Mesenchymal stem cell (in vitro differentiated cells and primary cell): ENCODE data around the gene TMEM45B.
"Not testable (repeated sequence)": the region's sequence is repeated elsewhere in the genome, so short reads cannot be mapped to it uniquely, and the experiment has no call there.

ENCODE experiments used
- DNase-seq: peaks from one replicate; pipeline ENCODE4 v3.0.0-alpha.2; 2013
- H2AFZ ChIP-seq: one replicate; pipeline ENCODE4 v1.6.1; 2013; ENCODE audit warnings: low read depth, mild to moderate bottlenecking, control low read depth, inconsistent platforms, low read length, moderate library complexity
- H2AK5ac ChIP-seq: 2 replicates; pipeline ENCODE4 v1.6.1; 2013; ENCODE audit warnings: low read length, moderate library complexity, mild to moderate bottlenecking, inconsistent platforms; ENCODE audit not compliant: severe bottlenecking
- H2BK120ac ChIP-seq: one replicate; pipeline ENCODE4 v1.6.1; 2013; ENCODE audit warnings: low read depth, mild to moderate bottlenecking, inconsistent platforms, low read length, moderate library complexity
- H2BK12ac ChIP-seq, 2 experiments: one replicate each; pipeline ENCODE4 v1.6.1; 2013; ENCODE audit warnings: inconsistent platforms in 2 of 2, low read length in 2 of 2, mild to moderate bottlenecking in 2 of 2, moderate library complexity in 2 of 2, control low read depth in 1 of 2
- H2BK15ac ChIP-seq: one replicate; pipeline ENCODE4 v1.6.1; 2013; ENCODE audit warnings: mild to moderate bottlenecking, low read depth, inconsistent platforms; ENCODE audit not compliant: poor library complexity, severe bottlenecking
- H2BK5ac ChIP-seq: 2 replicates; pipeline ENCODE4 v1.6.1; 2013; ENCODE audit warnings: low read depth, mild to moderate bottlenecking, low read length, control low read depth, inconsistent platforms; ENCODE audit not compliant: poor library complexity, severe bottlenecking
- H3K14ac ChIP-seq, 2 experiments: one replicate each; pipeline ENCODE4 v1.6.1; 2013; ENCODE audit warnings: inconsistent platforms in 2 of 2, low read length in 2 of 2, control low read depth in 1 of 2, mild to moderate bottlenecking in 1 of 2, moderate library complexity in 1 of 2
- H3K18ac ChIP-seq, 2 experiments: one replicate each; pipeline ENCODE4 v1.6.1; 2013; ENCODE audit warnings: inconsistent platforms in 2 of 2, low read length in 2 of 2, control low read depth in 1 of 2, low read depth in 1 of 2, mild to moderate bottlenecking in 1 of 2
- H3K23ac ChIP-seq, 2 experiments: one replicate each; pipeline ENCODE4 v1.6.1; 2013; ENCODE audit warnings: inconsistent platforms in 2 of 2, low read length in 2 of 2, mild to moderate bottlenecking in 2 of 2, moderate library complexity in 2 of 2, control low read depth in 1 of 2
- H3K27ac ChIP-seq: 2 replicates; pipeline ENCODE4 v1.5.1; 2013; ENCODE audit warnings: mild to moderate bottlenecking, moderate library complexity, low read length, control low read depth, inconsistent platforms; ENCODE audit not compliant: poor library complexity, severe bottlenecking
- H3K27me3 ChIP-seq, 2 experiments: 2 replicates each; pipeline versions ENCODE4 v1.6.1 to v1.7.0; 2013; ENCODE audit warnings: low read length in 2 of 2, mild to moderate bottlenecking in 2 of 2, moderate library complexity in 2 of 2, control low read depth in 1 of 2, inconsistent platforms in 1 of 2; ENCODE audit not compliant: control insufficient read depth in 1 of 2, insufficient read depth in 1 of 2
- H3K36me3 ChIP-seq, 2 experiments: 2 replicates each; pipeline versions ENCODE4 v1.6.1 to v1.7.0; 2013; ENCODE audit warnings: low read length in 2 of 2, control low read depth in 1 of 2, inconsistent platforms in 1 of 2, low read depth in 1 of 2, mild to moderate bottlenecking in 1 of 2; ENCODE audit not compliant: insufficient read depth in 2 of 2, control insufficient read depth in 1 of 2
- H3K4ac ChIP-seq, 2 experiments: one replicate each; pipeline ENCODE4 v1.6.1; 2013; ENCODE audit warnings: inconsistent platforms in 2 of 2, low read length in 2 of 2, mild to moderate bottlenecking in 2 of 2, moderate library complexity in 2 of 2, control low read depth in 1 of 2, low read depth in 1 of 2
- H3K4me1 ChIP-seq: 2 replicates; pipeline ENCODE4 v1.6.1; 2013; ENCODE audit warnings: low read depth, low read length, control low read depth; ENCODE audit not compliant: control insufficient read depth, insufficient read depth
- H3K4me2 ChIP-seq: 2 replicates; pipeline ENCODE4 v1.6.1; 2013; ENCODE audit warnings: low read length, mild to moderate bottlenecking, inconsistent platforms; ENCODE audit not compliant: poor library complexity, severe bottlenecking
- H3K4me3 ChIP-seq, 2 experiments: 2 replicates each; pipeline versions ENCODE4 v1.5.1 to v1.7.0; 2013; ENCODE audit warnings: low read length in 2 of 2, mild to moderate bottlenecking in 2 of 2, control low read depth in 1 of 2, low read depth in 1 of 2; ENCODE audit not compliant: insufficient read depth in 1 of 2
- H3K79me1 ChIP-seq: replicated peaks from 2 replicates; pipeline ENCODE4 v1.6.1; 2013; ENCODE audit warnings: mild to moderate bottlenecking, control low read depth, low read length, inconsistent platforms; ENCODE audit not compliant: poor library complexity, severe bottlenecking
- H3K9ac ChIP-seq: 2 replicates; pipeline ENCODE4 v1.7.0; 2013; ENCODE audit warnings: mild to moderate bottlenecking, low read length, moderate library complexity
- H3K9me3 ChIP-seq: 2 replicates; pipeline ENCODE4 v1.7.0; 2013; ENCODE audit warnings: mild to moderate bottlenecking, low read length; ENCODE audit not compliant: control insufficient read depth
- H4K8ac ChIP-seq: one replicate; pipeline ENCODE4 v1.6.1; 2013; ENCODE audit warnings: inconsistent platforms, mild to moderate bottlenecking, low read length, moderate library complexity
- H4K91ac ChIP-seq: one replicate; pipeline ENCODE4 v1.6.1; 2013; ENCODE audit warnings: mild to moderate bottlenecking, low read length, inconsistent platforms
- WGBS: methylation state at CpG from one replicate; pipeline ENCODE4 v1.1.7; 2013; ENCODE audit warnings: mixed read lengths; 5-methylcytosine and 5-hydroxymethylcytosine counted together

Gene TMEM45B

GRCh38 chr11:129820228-129820627 lies 4.6 kb downstream of the TMEM45B start:
- not testable (repeated sequence) for H3K4me1 ChIP-seq, H3K18ac ChIP-seq, DNase-seq, H3K23ac ChIP-seq, H4K8ac ChIP-seq, H3K79me1 ChIP-seq, H3K9ac ChIP-seq, H3K14ac ChIP-seq, H3K4me2 ChIP-seq, H3K36me3 ChIP-seq, H2AK5ac ChIP-seq, H4K91ac ChIP-seq, H3K27ac ChIP-seq, H3K4me3 ChIP-seq, H3K9me3 ChIP-seq, H2BK5ac ChIP-seq, H2BK120ac ChIP-seq, H3K4ac ChIP-seq, H2BK12ac ChIP-seq, H2AFZ ChIP-seq, H2BK15ac ChIP-seq
- H3K27me3 ChIP-seq, result peaks cover 16 to 29% of the 10 kb centered on the region in 2 experiments
- 94% methylated on average over 4 of the region's 6 CpGs for WGBS

- H4K8ac ChIP-seq, H2BK5ac ChIP-seq, H2BK15ac ChIP-seq, H4K91ac ChIP-seq, H3K4me1 ChIP-seq, H3K4me2 ChIP-seq, H2AK5ac ChIP-seq, H3K9me3 ChIP-seq, H3K14ac ChIP-seq, H3K18ac ChIP-seq, H3K4me3 ChIP-seq, H2BK120ac ChIP-seq, H3K36me3 ChIP-seq, H3K79me1 ChIP-seq, H2AFZ ChIP-seq, H3K4ac ChIP-seq, H2BK12ac ChIP-seq, DNase-seq, H3K23ac ChIP-seq, H3K27me3 ChIP-seq, H3K9ac ChIP-seq, H3K27ac ChIP-seq: not testable (repeated sequence)
- WGBS, result 97% methylated on average over 4 of the region's 4 CpGs
These were observed 7.6 kb downstream of the TMEM45B start for GRCh38 chr11:129823281-129823680.

GRCh38 chr11:129823799-129824198 lies 8.2 kb downstream of the TMEM45B start:
- H3K27ac ChIP-seq, H3K4me1 ChIP-seq, H3K4me3 ChIP-seq, H3K4ac ChIP-seq, H2BK5ac ChIP-seq, H3K9me3 ChIP-seq, H2AK5ac ChIP-seq, H3K14ac ChIP-seq, H4K8ac ChIP-seq, H3K27me3 ChIP-seq, H3K18ac ChIP-seq, H3K4me2 ChIP-seq, DNase-seq, H3K9ac ChIP-seq, H2BK15ac ChIP-seq, H3K79me1 ChIP-seq, H2BK12ac ChIP-seq, H3K23ac ChIP-seq, H3K36me3 ChIP-seq, H4K91ac ChIP-seq, H2BK120ac ChIP-seq, H2AFZ ChIP-seq: not testable (repeated sequence)
- WGBS, result 75% methylated on average over 3 of the region's 3 CpGs

- H2BK120ac ChIP-seq, result no peak overlapping the region
- H4K8ac ChIP-seq, result no peak overlapping the region
- H3K14ac ChIP-seq, result no peak overlapping the region
- no peak overlapping the region for H3K23ac ChIP-seq
- DNase-seq, result peak; percentile 76
- H3K27me3 ChIP-seq, result no peaks in the 10 kb centered on the region
- no peak overlapping the region for H2AK5ac ChIP-seq
- no peak overlapping the region for H3K18ac ChIP-seq
- H3K4me2 ChIP-seq, result no peak overlapping the region
- no peak overlapping the region for H2BK15ac ChIP-seq
- H2BK5ac ChIP-seq, result no peak overlapping the region
- H3K79me1 ChIP-seq, result no peaks in the 10 kb centered on the region
- no peak overlapping the region for H4K91ac ChIP-seq
- H3K27ac ChIP-seq, result no peak overlapping the region
- no peak overlapping the region for H3K4ac ChIP-seq
- no peaks in the 10 kb centered on the region for H3K36me3 ChIP-seq
- H2BK12ac ChIP-seq, result no peak overlapping the region
- H3K9ac ChIP-seq, result no peak overlapping the region
- H3K9me3 ChIP-seq, result no peaks in the 10 kb centered on the region
- H2AFZ ChIP-seq, result no peak overlapping the region
- 65% methylated on average over 4 of the region's 4 CpGs for WGBS
- no peaks in the 10 kb centered on the region for H3K4me1 ChIP-seq
- no peak overlapping the region for H3K4me3 ChIP-seq
These were observed 9.7 kb downstream of the TMEM45B start for GRCh38 chr11:129825380-129825779.
